GM19395 (cell line): ENCODE measurements around the gene MTAP.

ENCODE experiments used
- ATAC-seq: cut with Tn5 transposase; IDR thresholded peaks from one replicate; pipeline ENCODE4 v1.9.1; 2021; ENCODE audit warnings: mild to moderate bottlenecking, moderate library complexity; ENCODE audit not compliant: unreplicated experiment

Gene MTAP

GRCh38 chr9:21804331-21804730 lies 1.9 kb downstream of the MTAP start:
- no peak for ATAC-seq

- no peak for ATAC-seq
Measured at GRCh38 chr9:21804791-21805190, 2.4 kb downstream of the MTAP start.

GRCh38 chr9:21806644-21807043 lies 4.2 kb downstream of the MTAP start:
- no peak for ATAC-seq

GRCh38 chr9:21810388-21810787 lies 8.0 kb downstream of the MTAP start:
- no peak for ATAC-seq

GRCh38 chr9:21810881-21811280 lies 8.4 kb downstream of the MTAP start:
- no peak for ATAC-seq

- ATAC-seq, result no peak
Measured at GRCh38 chr9:21811914-21812313, 9.5 kb downstream of the MTAP start.

- no peak for ATAC-seq
Measured at GRCh38 chr9:21812415-21812814, 10.0 kb downstream of the MTAP start.

- peak; percentile 73 for ATAC-seq
Measured at GRCh38 chr9:21812946-21813568, 10.6 kb downstream of the MTAP start.

- peak; percentile 64 for ATAC-seq
Measured at GRCh38 chr9:21813575-21814473, 11.4 kb downstream of the MTAP start.

GRCh38 chr9:21815643-21816042 lies 13.2 kb downstream of the MTAP start:
- no peak for ATAC-seq

GRCh38 chr9:21817176-21817575 lies 14.7 kb downstream of the MTAP start:
- ATAC-seq, result no peak

GRCh38 chr9:21825637-21826036 lies 23.2 kb downstream of the MTAP start:
- no peak for ATAC-seq

GRCh38 chr9:21828853-21829410 lies 26.5 kb downstream of the MTAP start:
- no peak for ATAC-seq

- no peak for ATAC-seq
Measured at GRCh38 chr9:21830589-21830988, 28.2 kb downstream of the MTAP start.

GRCh38 chr9:21831841-21832509 lies 29.5 kb downstream of the MTAP start:
- ATAC-seq, result peak; percentile 47

- peak; percentile 82 for ATAC-seq
Measured at GRCh38 chr9:21833090-21833801, 30.8 kb downstream of the MTAP start.

- ATAC-seq, result no peak
Measured at GRCh38 chr9:21835121-21835520, 32.7 kb downstream of the MTAP start.

GRCh38 chr9:21836437-21837161 lies 34.2 kb downstream of the MTAP start:
- no peak for ATAC-seq

GRCh38 chr9:21837501-21837900 lies 35.1 kb downstream of the MTAP start:
- ATAC-seq, result no peak

GRCh38 chr9:21840647-21841046 lies 38.2 kb downstream of the MTAP start:
- ATAC-seq, result no peak
